ENCODE results near the gene GRAMD2B. TPM values are rescaled to one million over a fixed set of nuclear protein-coding genes. Genes with fewer than 3 reads are reported as not detected.

The GRAMD2B gene
- total and polyA plus RNA-seq, 2 of the 8 experiments (the other 6 are each of a cell fraction or from before 2014, with no cell fraction given) = 6.4 to 9.4 TPM

DNA sequence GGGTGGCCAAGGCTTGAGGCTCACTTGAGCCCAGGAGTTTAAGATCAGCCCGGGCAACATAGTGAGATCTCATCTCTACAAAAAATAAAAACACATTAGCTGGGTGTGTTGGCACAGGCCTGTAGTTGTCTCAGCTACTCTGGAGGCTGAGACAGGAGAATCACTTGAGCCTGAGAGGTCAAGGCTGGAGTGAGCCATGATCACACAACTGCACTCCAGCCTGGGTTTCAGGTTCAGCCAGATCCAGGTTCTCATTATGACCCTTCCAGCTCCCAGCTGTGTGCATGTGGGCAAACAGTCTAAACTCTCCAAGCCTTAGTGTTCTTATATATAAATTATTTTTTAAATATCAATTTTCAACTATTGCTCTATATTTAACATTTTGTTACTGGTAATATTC is 103.9 kb downstream of the GRAMD2B start:
- H3K18ac ChIP-seq (ENCODE audit: extremely low read depth, low read length) = no peak overlapping the region
- no peak overlapping the region for H2BK120ac ChIP-seq (replicated peaks; ENCODE audit: low read depth, low read length)
- no peaks in the 10 kb centered on the region for H3K79me2 ChIP-seq (ENCODE audit: control insufficient read depth in 1 of 2, insufficient read depth in 2 of 2, low read length in 2 of 2)
- no peaks in the 10 kb centered on the region for H3K9me3 ChIP-seq (ENCODE audit: insufficient read depth in 2 of 2, low read depth in 1 of 2, low read length in 1 of 2)
- no peak overlapping the region for H2AFZ ChIP-seq (ENCODE audit: low read length)
- H2BK5ac ChIP-seq (ENCODE audit: low read depth, low read length) = no peak overlapping the region
- H3K23ac ChIP-seq (ENCODE audit: insufficient read length) = no peak overlapping the region
- H3K27ac ChIP-seq (ENCODE audit: low read depth, low read length) = no peak overlapping the region
- ChIA-PET POLR2A (ENCODE audit: partially characterized antibody) (no interaction called here), CTCF (ENCODE audit: partially characterized antibody) (interaction anchor here (0.6 to 5.1 kb wide), 4 partner anchors 11 to 172 kb away, joined by 3 to 21 read pairs (median 4); no protein-coding TSS in a partner anchor)
- H3K4me3 ChIP-seq (ENCODE audit: extremely low read depth in 1 of 4, insufficient read depth in 2 of 4, low read depth in 3 of 4, low read length in 4 of 4) = no peak overlapping the region
- no peaks in the 10 kb centered on the region for H3K27me3 ChIP-seq (replicated peaks in 1 of 4; ENCODE audit: control insufficient read depth in 3 of 4, extremely low read depth in 1 of 4, insufficient read depth in 3 of 4, low read length in 3 of 4)
- TF ChIP-seq RBBP5 (IDR thresholded peaks at IDR 0.05; ENCODE audit: borderline replicate concordance, low read depth, low read length) = no peak
- no peak for TF ChIP-seq TCF12 (IDR thresholded peaks at IDR 0.05; ENCODE audit: low read depth, low read length)
- no peaks in the 10 kb centered on the region for H3K36me3 ChIP-seq (ENCODE audit: control insufficient read depth in 2 of 4, insufficient read depth in 4 of 4, low read length in 3 of 4)
- no peak overlapping the region for H3K4me2 ChIP-seq (ENCODE audit: insufficient read depth in 1 of 2, low read depth in 2 of 2, low read length in 2 of 2)
- H4K5ac ChIP-seq (ENCODE audit: insufficient read length, low read depth, low read length) = no peak overlapping the region
- H4K8ac ChIP-seq (ENCODE audit: extremely low read depth, insufficient read depth, low read length) = no peak overlapping the region
- no peak overlapping the region for H2BK15ac ChIP-seq (ENCODE audit: low read length)
- FAIRE-seq = no peak
- no peaks in the 10 kb centered on the region for H3K23me2 ChIP-seq (ENCODE audit: low read depth, low read length)
- H2AK5ac ChIP-seq (ENCODE audit: low read depth, low read length) = no peak overlapping the region
- peak in 1 of 2 experiments; percentile 20 for DNase-seq (ENCODE audit: low read depth in 1 of 2, low spot score in 2 of 2)
- no peak overlapping the region for H3K56ac ChIP-seq (replicated peaks; ENCODE audit: insufficient read length, low read depth, low read length)
- H2BK12ac ChIP-seq (ENCODE audit: low read depth, low read length) = no peak overlapping the region
- no peak overlapping the region for H4K91ac ChIP-seq (replicated peaks; ENCODE audit: insufficient read length, low read length)
- H3K14ac ChIP-seq (ENCODE audit: insufficient read length) = no peak overlapping the region
- 71% methylated on average over 1 of the region's 1 CpG; no CpG with 5 or more reads in 1 of the 2 experiments for WGBS, 2 experiments (ENCODE audit: extremely low coverage in 1 of 2, insufficient coverage in 1 of 2, insufficient read length in 1 of 2, insufficient replicate concordance in 2 of 2, low coverage in 1 of 2, low lambda C conversion rate in 2 of 2, missing lambda C conversion rate in 1 of 2)
- no peaks in the 10 kb centered on the region for H3K4me1 ChIP-seq (replicated peaks in 1 of 4; ENCODE audit: control insufficient read depth in 3 of 4, insufficient read depth in 4 of 4, low read length in 3 of 4)
- H2BK20ac ChIP-seq (ENCODE audit: low read length) = no peak overlapping the region
- H4K20me1 ChIP-seq (replicated peaks in 1 of 2; ENCODE audit: control insufficient read depth in 1 of 2, insufficient read depth in 2 of 2, low read length in 2 of 2) = no peaks in the 10 kb centered on the region
- no peaks in the 10 kb centered on the region for H3K79me1 ChIP-seq (ENCODE audit: low read depth, low read length)
- no peak overlapping the region for H3K4ac ChIP-seq (replicated peaks; ENCODE audit: insufficient read length, low read depth, low read length)
- no peak overlapping the region for H3K9ac ChIP-seq (replicated peaks in 1 of 4; ENCODE audit: extremely low read depth in 1 of 4, low read depth in 3 of 4, low read length in 3 of 4)

Data from H1 (cell line).